Measurements from ENCODE around the gene GABRA4.

GRCh38 chr4:47017494-47017893 lies 24.1 kb upstream of the GABRA4 start:
- TF ChIP-seq CTCF (conservative IDR thresholded peaks at IDR 0.05; ENCODE audit: low read length), result no peak
- TF ChIP-seq EZH2phosphoT487 (IDR thresholded peaks at IDR 0.05; ENCODE audit: borderline replicate concordance, low read depth, low read length), result no peak

All from OCI-LY7 (cell line).